Fibroblast of lung (primary cell): ENCODE measurements around the gene KIAA1328.

Source experiments
- CTCF ChIP-seq, 2 donors: IDR thresholded peaks in 1 of 2; conservative IDR thresholded peaks in 1 of 2; 1 replicate in 1 of 2; 2 replicates in 1 of 2; pipeline ENCODE4 v1.5.1; 2011 to 2012; ENCODE audit warnings: low read length in 2 of 2, control low read depth in 1 of 2, inconsistent platforms in 1 of 2, low read depth in 1 of 2, mild to moderate bottlenecking in 1 of 2
- EZH2 ChIP-seq: IDR thresholded peaks from 2 replicates; pipeline ENCODE4 v1.5.1; 2012; ENCODE audit warnings: low read length, control low read depth, mild to moderate bottlenecking; ENCODE audit errors: missing control alignments

DNA sequence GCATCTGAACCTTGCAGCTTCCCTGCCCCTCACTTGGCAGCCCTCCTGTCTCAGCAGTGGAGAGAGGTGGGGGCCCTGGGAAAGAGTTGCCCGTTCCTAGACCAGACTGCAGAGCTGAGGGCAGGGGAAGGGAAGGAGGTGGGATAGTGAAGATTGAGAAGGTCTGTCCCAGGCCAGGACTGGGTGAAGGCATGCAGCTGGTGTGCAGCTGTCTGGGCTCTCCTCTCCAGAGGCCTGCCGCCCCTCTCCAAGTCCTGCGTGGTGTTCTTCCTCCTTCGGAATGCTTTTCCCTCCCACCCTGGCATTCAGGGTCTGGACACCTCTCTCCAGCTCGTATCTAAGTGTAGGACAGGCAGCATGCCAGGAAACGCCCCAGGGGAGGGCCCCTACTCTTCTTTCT lies 413.2 kb downstream of the KIAA1328 start:
- TF ChIP-seq EZH2 (no peak), CTCF (conservative IDR thresholded peaks at IDR 0.05 in 1 of 2, IDR thresholded peaks at IDR 0.05 in 1 of 2; ENCODE audit: low read depth in 1 of 2, low read length in 2 of 2) (no peak)
